DMS 273 (cell line): ENCODE data around the gene ABR.
"Not testable (repeated sequence)": the region's sequence is repeated elsewhere in the genome, so short reads cannot be mapped to it uniquely, and the experiment has no call there.

Source experiments
- DNase-seq: peaks from one replicate; lab custom pipeline; 2025; ENCODE audit not compliant: unreplicated experiment; lab: John Stamatoyannopoulos, UW

Gene ABR

DNA sequence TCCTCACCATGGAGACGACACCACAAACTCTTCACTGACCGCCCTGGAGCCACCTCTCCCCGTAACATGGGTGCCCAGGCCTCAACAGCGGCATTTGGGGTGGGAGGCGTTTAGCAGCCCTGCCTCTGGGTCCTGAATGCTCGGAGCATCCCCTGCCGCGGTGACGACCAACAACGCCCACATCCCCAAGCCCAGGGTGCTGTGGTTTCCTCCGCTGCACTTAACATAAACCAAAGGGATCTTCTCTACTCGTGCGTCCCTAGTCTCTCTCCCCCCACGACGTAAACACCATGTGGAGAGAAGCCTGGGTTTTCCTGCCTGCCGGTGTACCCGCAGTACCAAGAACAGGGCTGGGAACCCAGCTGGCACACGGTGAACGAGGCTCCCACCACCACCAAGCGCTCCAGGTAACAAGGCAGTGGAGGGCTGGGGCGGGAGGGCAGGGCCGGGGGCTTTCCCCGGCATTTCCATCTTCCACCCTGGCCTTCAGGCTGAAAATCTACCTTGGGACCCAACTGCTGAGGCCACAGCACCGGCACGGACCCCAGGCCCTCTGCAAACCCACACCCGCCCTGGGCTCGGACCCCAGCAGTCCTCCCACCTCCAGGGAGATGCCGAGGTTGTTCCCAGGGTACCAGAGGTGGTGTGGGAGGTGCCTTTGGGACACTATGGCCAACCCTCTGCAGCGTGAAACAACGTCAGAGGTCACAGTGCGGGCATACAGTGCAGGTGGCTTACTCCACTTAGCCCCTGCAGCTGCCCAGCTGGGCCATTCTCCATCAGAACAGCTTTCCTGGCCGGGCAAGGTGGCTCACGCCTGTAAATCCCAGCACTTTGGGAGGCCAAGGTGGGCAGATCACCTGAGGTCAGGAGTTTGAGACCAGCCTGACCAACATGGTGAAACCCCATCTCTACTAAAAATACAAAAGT lies 128.5 kb downstream of the ABR start:
- DNase-seq = peak; percentile 12

- peak; percentile 16 for DNase-seq
These were observed 129.4 kb downstream of the ABR start for GRCh38 chr17:1050246-1050995.

DNA sequence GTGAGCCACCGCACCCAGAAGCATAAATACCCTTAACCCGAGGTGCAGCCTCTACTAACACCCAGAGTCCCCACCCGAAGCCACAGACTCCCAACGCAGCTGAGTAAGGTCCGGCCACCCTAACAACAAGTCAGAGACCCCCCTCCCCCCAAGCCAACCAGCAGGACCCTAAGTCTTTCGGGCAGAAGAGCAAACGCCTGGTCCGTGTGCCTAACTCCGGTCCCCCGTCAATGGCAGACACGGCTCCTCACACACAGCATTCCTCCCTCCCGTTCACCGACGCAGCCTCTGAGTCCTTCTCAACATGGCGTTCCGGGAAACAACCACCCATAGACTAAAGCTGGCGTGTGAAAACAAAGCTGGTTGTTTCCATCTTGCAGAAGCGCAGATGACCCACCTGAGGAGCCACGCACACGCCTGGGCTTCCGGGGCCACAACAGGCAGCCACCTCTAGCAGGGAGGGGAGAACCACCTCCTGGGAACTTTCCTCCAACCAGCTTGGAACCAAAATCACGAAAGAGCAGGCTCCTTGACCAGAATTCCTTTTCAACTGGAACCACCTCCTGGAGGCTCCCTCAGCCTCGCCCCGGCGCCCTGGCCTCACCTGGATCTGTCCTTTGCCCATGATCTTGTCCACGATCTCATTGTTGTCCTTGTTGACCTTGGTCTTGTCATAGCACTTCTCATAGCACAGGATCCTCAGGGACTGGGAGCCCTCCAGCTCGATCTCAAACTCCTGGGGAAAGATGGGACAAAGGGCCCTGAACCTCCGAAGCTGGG lies 130.1 kb downstream of the ABR start:
- DNase-seq = no peak

GRCh38 chr17:1048516-1049115 lies 131.2 kb downstream of the ABR start:
- DNase-seq = not testable (repeated sequence)

DNA sequence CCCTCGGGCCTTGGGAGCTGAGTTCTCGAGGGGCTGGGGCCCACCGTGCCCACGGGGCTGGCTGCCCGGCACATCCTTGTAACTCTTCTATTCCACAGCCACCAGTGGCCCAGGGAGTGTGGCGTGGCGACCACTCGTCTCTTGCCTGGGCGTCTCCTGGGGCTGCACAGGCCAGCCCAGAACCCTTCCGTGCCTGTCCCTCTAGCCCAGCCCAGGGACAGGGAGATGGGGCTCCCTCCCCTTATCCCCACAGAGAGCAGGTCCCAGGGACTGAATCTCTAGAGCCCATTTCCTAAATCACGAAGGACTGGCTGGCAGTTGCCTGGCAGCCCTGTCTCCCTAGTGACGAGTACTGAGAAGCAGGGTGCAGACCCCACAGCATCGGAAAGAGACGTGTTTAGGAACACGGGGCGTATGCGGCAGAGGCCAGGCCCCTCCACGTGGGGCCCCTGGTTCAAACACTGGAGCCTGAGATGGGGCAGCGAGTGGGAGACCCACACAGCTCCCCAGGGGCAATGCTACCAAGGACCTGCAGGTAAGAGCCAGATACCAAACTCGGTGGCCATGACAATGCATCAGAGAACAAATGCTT lies 131.8 kb downstream of the ABR start:
- peak; percentile 40 for DNase-seq

- peak; percentile 91 for DNase-seq
These were observed 132.5 kb downstream of the ABR start for GRCh38 chr17:1047177-1047878.

DNA sequence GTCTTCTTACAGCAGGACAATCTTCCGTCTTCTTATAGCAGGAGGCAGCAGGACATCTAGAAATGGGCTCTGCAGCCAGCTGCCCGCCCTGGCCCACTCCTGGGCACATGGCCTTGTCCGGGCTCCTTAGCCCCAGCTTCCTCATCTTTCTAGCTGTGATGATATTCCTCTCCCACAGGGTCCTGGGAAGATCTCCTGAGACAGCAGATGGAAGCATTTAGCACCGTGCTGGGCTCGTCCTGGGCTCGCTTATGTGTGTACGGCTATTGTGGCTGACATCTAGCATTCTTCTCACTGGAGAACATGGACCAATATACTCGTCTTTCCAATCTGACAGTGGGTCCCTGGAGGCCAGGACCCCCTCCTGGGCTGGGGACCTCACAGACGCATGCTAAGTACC lies 134.3 kb downstream of the ABR start:
- no peak for DNase-seq

DNA sequence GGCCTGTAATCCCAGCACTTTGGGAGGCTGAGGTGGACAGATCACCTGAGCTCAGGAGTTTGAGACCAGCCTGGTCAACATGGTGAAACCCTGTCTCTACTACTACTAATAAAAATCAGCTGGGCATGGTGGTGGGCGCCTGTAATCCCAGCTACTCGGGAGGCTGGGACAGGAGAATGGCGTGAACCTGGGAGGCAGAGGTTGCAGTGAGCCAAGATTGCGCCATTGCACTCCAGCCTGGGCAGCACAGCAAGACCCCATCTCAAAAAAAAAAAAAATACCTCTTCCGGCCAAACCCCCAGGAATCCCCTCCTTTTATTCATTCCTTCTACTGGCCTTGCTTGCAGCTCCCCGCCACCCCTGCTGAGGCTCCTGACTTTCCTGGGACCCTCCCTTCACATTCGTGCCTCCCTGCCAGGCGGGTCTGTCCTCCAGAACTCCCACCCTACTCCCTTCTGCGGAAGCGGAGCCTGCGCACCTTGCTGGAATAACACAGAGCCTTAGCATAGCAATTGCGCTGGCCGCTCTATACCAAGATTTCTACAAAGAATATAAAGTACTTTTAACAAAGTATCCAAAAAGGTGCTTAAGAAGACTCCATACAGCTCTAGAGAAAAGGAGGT lies 135.3 kb downstream of the ABR start:
- not testable (repeated sequence) for DNase-seq

- peak; percentile 72 for DNase-seq
These were observed 136.1 kb downstream of the ABR start for GRCh38 chr17:1043601-1044251.

DNA sequence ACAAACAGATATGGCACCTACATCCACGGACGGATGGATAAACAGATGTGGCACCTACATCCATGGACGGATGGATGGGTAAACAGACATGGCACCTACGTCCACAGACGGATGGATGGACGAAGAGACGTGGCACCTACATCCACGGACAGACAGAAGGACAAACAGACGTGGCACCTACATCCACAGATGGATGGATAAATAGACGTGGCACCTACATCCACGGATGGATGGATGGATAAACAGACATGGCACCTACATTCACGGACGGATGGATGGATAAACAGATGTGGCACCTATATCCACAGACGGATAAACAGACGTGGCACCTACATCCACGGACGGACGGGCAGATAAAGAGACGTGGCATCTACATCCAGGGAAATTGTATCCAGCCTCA lies 137.3 kb downstream of the ABR start:
- DNase-seq = no peak

- no peak for DNase-seq
These were observed 138.0 kb downstream of the ABR start for GRCh38 chr17:1041746-1042145.

DNA sequence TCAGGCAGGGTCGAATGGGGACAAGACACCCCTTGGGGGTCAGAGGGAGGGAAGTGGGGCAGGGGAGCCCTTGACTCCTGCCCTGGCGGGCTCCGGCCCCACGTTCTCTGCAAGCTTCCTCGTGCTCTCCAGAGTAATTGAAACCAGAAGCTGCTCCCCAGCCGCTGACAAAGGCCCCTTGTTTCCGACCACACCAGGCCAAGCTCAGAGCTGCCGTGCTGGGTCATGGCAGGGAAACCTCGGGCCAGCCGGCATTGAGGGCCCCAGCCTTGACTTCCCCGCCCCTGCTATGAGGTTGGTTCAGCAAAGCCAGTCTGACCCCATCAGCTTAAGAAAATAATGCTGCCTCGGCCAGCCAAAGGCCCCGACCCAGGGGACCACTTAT lies 139.6 kb downstream of the ABR start:
- no peak for DNase-seq

GRCh38 chr17:1039511-1040215 lies 140.1 kb downstream of the ABR start:
- peak; percentile 44 for DNase-seq

- DNase-seq = no peak
These were observed 140.7 kb downstream of the ABR start for GRCh38 chr17:1039123-1039507.

DNA sequence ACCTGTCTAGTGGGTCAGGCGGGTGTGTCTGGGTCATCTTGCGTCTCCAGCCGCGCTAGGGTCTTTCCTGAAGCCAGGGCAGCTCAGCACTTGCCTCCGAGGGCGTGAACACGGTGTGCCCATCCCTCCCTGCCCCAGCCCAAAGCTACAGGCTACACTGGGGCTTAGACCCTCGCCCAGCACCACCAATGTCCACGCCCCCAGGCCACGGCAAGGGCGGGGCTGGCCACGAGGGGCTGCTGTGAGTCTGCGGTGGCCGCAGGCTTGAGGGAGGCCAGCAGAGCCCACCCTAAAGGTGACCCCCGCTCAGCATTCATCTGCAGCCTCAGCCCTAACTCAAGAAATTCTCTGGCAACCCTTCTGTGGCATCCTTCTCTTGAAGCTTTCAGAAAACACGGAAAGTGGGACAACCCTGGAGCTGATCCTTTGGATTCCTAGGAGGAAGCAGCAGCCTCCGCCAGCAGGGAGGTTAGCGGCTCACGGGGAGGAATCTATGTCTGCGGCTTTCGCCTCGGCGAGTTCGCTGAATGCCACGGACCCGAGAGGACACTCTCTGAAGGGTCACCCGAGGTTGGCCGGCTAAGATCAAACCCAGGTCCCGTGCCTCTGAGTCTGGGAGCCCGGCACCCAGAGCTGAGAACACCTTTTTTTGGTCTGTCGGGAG lies 141.2 kb downstream of the ABR start:
- peak; percentile 11 for DNase-seq

DNA sequence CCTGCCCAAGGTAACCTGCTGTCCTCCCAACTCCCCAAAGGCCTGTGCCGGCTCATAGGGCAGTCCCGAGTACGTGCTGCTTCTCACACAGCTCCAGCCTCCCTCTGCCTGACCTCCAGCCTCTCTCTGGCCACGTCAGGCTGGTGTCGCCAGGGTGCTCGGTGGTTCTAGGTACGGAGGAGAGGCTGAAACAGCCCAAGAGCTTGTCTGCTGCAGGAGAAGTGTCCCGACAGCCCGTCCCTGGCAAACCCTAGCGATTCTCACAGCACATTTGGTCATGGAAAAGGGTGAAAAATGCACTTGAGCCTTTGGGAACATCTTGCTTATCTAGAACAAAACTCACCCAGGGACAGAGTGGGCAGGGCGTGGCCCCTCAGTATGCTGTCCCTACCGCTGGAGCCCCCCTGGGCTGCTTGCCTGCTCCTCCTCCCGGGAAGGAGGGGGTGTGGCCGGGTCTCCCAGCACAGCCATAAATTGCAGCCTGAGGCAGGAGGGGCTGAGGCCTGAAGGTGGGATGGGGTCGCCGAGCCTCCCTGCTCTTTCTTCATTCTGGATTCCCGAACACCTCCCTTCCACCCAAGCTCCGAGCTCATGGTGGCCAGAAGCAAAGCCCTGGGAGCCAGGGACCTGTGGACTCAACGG lies 142.4 kb downstream of the ABR start:
- DNase-seq = no peak

DNA sequence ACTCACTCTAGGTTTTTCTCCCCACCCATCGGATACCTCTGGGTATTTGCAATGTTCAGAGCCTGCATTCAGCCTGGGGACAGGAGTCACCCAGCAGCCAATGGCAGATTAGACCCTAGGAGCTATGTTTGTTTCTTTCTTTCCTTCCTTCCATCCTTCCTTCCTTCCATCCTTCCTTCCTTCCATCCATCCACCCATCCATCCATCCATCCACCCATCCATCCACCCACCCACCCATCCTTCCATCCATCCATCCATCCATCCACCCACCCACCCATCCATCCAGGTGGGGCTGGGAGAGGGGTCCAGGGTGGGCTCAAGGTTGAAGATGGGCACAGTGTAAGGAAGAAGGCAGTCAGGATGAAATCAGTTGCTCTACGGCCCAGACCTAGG lies 142.9 kb downstream of the ABR start:
- no peak for DNase-seq
